Mononuclear cell (primary cell): ENCODE results near the gene COPS8. TPM values are rescaled to one million over a fixed set of nuclear protein-coding genes. Genes with fewer than 3 reads are reported as not detected.

Experiments used
- H3K27me3 ChIP-seq: 2 replicates; pipeline ENCODE4 v1.6.0; 2011; ENCODE audit warnings: low read length, control low read depth; ENCODE audit not compliant: insufficient read depth
- H3K4me1 ChIP-seq: 2 replicates; pipeline ENCODE4 v1.5.1; 2011; ENCODE audit warnings: mild to moderate bottlenecking, low read length, control low read depth; ENCODE audit not compliant: insufficient read depth
- H3K4me3 ChIP-seq: 2 replicates; pipeline ENCODE4 v1.5.1; 2011; ENCODE audit warnings: mild to moderate bottlenecking, low read length, moderate library complexity
- H3K9me3 ChIP-seq: 2 replicates; pipeline ENCODE4 v1.5.1; 2011; ENCODE audit warnings: low read depth, mild to moderate bottlenecking, control low read depth, low read length
- total RNA-seq: library from RNA; depleted of rRNA; stranded (reverse); fragments of >200 nt; gene quantifications from one replicate; pipeline ENCODE4 v1.2.3, GENCODE V29; 2012

Gene COPS8
- total RNA-seq, 1 donor = 49.7 TPM

GRCh38 chr2:237130562-237131421 lies 45.1 kb downstream of the COPS8 start:
- Histone ChIP-seq H3K9me3 (no peaks in the 10 kb centered on the region), H3K4me3 (no peak overlapping the region), H3K27me3 (no peaks in the 10 kb centered on the region), H3K4me1 (no peaks in the 10 kb centered on the region)

- no peaks in the 10 kb centered on the region for H3K4me1 ChIP-seq
- H3K9me3 ChIP-seq = no peaks in the 10 kb centered on the region
- H3K27me3 ChIP-seq = no peaks in the 10 kb centered on the region
- no peak overlapping the region for H3K4me3 ChIP-seq
These were observed 46.3 kb downstream of the COPS8 start for GRCh38 chr2:237131749-237132533.

GRCh38 chr2:237132799-237133198 lies 47.1 kb downstream of the COPS8 start:
- Histone ChIP-seq H3K4me3 (no peak overlapping the region), H3K4me1 (no peaks in the 10 kb centered on the region), H3K9me3 (no peaks in the 10 kb centered on the region), H3K27me3 (no peaks in the 10 kb centered on the region)

GRCh38 chr2:237134321-237135230 lies 48.9 kb downstream of the COPS8 start:
- Histone ChIP-seq H3K4me1 (no peaks in the 10 kb centered on the region), H3K27me3 (no peaks in the 10 kb centered on the region), H3K4me3 (no peak overlapping the region), H3K9me3 (no peaks in the 10 kb centered on the region)

GRCh38 chr2:237136824-237137223 lies 51.1 kb downstream of the COPS8 start:
- H3K9me3 ChIP-seq = no peaks in the 10 kb centered on the region
- no peaks in the 10 kb centered on the region for H3K4me1 ChIP-seq
- no peaks in the 10 kb centered on the region for H3K27me3 ChIP-seq
- H3K4me3 ChIP-seq = no peak overlapping the region

GRCh38 chr2:237137626-237138323 lies 52.1 kb downstream of the COPS8 start:
- no peaks in the 10 kb centered on the region for H3K27me3 ChIP-seq
- H3K9me3 ChIP-seq = no peaks in the 10 kb centered on the region
- H3K4me3 ChIP-seq = no peak overlapping the region
- no peaks in the 10 kb centered on the region for H3K4me1 ChIP-seq

GRCh38 chr2:237139123-237139675 lies 53.5 kb downstream of the COPS8 start:
- H3K4me1 ChIP-seq = no peaks in the 10 kb centered on the region
- H3K27me3 ChIP-seq = no peaks in the 10 kb centered on the region
- H3K4me3 ChIP-seq = no peak overlapping the region
- no peaks in the 10 kb centered on the region for H3K9me3 ChIP-seq

GRCh38 chr2:237140689-237141285 lies 55.1 kb downstream of the COPS8 start:
- Histone ChIP-seq H3K9me3 (peaks cover under 1% of the 10 kb centered on the region), H3K4me3 (no peak overlapping the region), H3K4me1 (no peaks in the 10 kb centered on the region), H3K27me3 (no peaks in the 10 kb centered on the region)

GRCh38 chr2:237141571-237142051 lies 55.9 kb downstream of the COPS8 start:
- H3K27me3 ChIP-seq = no peaks in the 10 kb centered on the region
- no peaks in the 10 kb centered on the region for H3K4me1 ChIP-seq
- H3K4me3 ChIP-seq = no peak overlapping the region
- peaks cover 9% of the 10 kb centered on the region for H3K9me3 ChIP-seq

- Histone ChIP-seq H3K4me1 (no peaks in the 10 kb centered on the region), H3K4me3 (no peak overlapping the region), H3K9me3 (peaks cover 20% of the 10 kb centered on the region), H3K27me3 (no peaks in the 10 kb centered on the region)
These were observed 57.4 kb downstream of the COPS8 start for GRCh38 chr2:237143118-237143517.

GRCh38 chr2:237143676-237144440 lies 58.2 kb downstream of the COPS8 start:
- Histone ChIP-seq H3K4me3 (no peak overlapping the region), H3K9me3 (peaks cover 20% of the 10 kb centered on the region), H3K4me1 (no peaks in the 10 kb centered on the region), H3K27me3 (no peaks in the 10 kb centered on the region)

GRCh38 chr2:237144516-237144915 lies 58.8 kb downstream of the COPS8 start:
- Histone ChIP-seq H3K4me3 (no peak overlapping the region), H3K9me3 (peaks cover 20% of the 10 kb centered on the region), H3K27me3 (no peaks in the 10 kb centered on the region), H3K4me1 (no peaks in the 10 kb centered on the region)

GRCh38 chr2:237147317-237147716 lies 61.6 kb downstream of the COPS8 start:
- no peaks in the 10 kb centered on the region for H3K27me3 ChIP-seq
- no peaks in the 10 kb centered on the region for H3K4me1 ChIP-seq
- no peak overlapping the region for H3K4me3 ChIP-seq

More at GRCh38 chr2:237147317-237147716, 61.6 kb downstream of the COPS8 start:
- H3K9me3 ChIP-seq = peaks cover 20% of the 10 kb centered on the region
